AG08396 (cell line): ENCODE results near the gene INTS6.

Experiments used
- DNase-seq: peaks from one replicate; pipeline ENCODE4 v3.0.0; 2012; ENCODE audit warnings: low spot score, mixed read lengths

The INTS6 gene

GRCh38 chr13:51318876-51319275, 134.0 kb downstream of the INTS6 start:
- no peak for DNase-seq

GRCh38 chr13:51318015-51318414, 134.8 kb downstream of the INTS6 start:
- no peak for DNase-seq

GRCh38 chr13:51317262-51317661, 135.6 kb downstream of the INTS6 start:
- DNase-seq, result peak; percentile 41

GRCh38 chr13:51313619-51314018, 139.2 kb downstream of the INTS6 start:
- no peak for DNase-seq

GRCh38 chr13:51311957-51312520, 140.8 kb downstream of the INTS6 start:
- no peak for DNase-seq
